Endothelial cell of umbilical vein (primary cell): ENCODE results near the gene SFMBT2. TPM values are rescaled to one million over a fixed set of nuclear protein-coding genes. Genes with fewer than 3 reads are reported as not detected.

Source experiments
- BruUV-seq: library from RNA; stranded (reverse); fragments of 400-500 nt; replicated peaks from 2 replicates; lab custom pipeline; 2021; lab: Mats Ljungman, UMichigan
- CTCF ChIA-PET: fragments of 300-600, 350-600 bp; sonication (Branson Sonifier 250); formaldehyde crosslinking; loops from one replicate; lab custom pipeline; 2021; ENCODE audit warnings: antibody characterized with exemption, inconsistent platforms; lab: Charles Lee
- POLR2A ChIA-PET: fragments of 300-600, 350-600 bp; sonication (Branson Sonifier 250); formaldehyde crosslinking; loops from one replicate; lab custom pipeline; 2021; ENCODE audit warnings: antibody characterized with exemption, inconsistent platforms; lab: Charles Lee
- DNase-seq: peaks from one replicate; pipeline ENCODE4 v3.0.0-alpha.2; 2011; ENCODE audit warnings: low read depth, low spot score
- FAIRE-seq: peaks from 2 replicates; lab custom pipeline; 2011; peaks lifted over from hg19 to GRCh38; lab: Jason Lieb, UNC
- H2AFZ ChIP-seq: 2 replicates; pipeline ENCODE4 v1.6.0; 2012; ENCODE audit warnings: low read depth, low read length, control low read depth, inconsistent platforms
- H3K27ac ChIP-seq: 2 replicates; pipeline ENCODE4 v1.5.1; 2011; ENCODE audit warnings: low read depth, mild to moderate bottlenecking, control low read depth, low read length, moderate library complexity; ENCODE audit not compliant: insufficient read depth
- H3K27me3 ChIP-seq, 2 experiments: 2 replicates each; pipeline versions ENCODE4 v1.6.0 to v1.6.1; 2011; ENCODE audit warnings: low read length in 2 of 2, mixed read lengths in 1 of 2; ENCODE audit not compliant: control insufficient read depth in 2 of 2, insufficient read depth in 2 of 2
- H3K36me3 ChIP-seq, 2 experiments: 2 replicates in 1 of 2; 3 replicates in 1 of 2; pipeline ENCODE4 v1.5.1; 2011; ENCODE audit warnings: low read length in 2 of 2, mild to moderate bottlenecking in 1 of 2, moderate library complexity in 1 of 2; ENCODE audit not compliant: control insufficient read depth in 2 of 2, insufficient read depth in 2 of 2; ENCODE audit errors: extremely low read depth in 1 of 2
- H3K4me1 ChIP-seq: 3 replicates; pipeline ENCODE4 v1.5.1; 2011; ENCODE audit warnings: mild to moderate bottlenecking, low read length; ENCODE audit not compliant: control insufficient read depth, insufficient read depth; ENCODE audit errors: extremely low read depth
- H3K4me2 ChIP-seq: 2 replicates; pipeline ENCODE4 v1.6.1; 2011; ENCODE audit warnings: low read length, control low read depth, mixed read lengths; ENCODE audit not compliant: insufficient read depth
- H3K4me3 ChIP-seq, 3 experiments: fragments of 200-600 bp in 1 of 3; sonication (generic), shearing (Covaris generic) in 1 of 3; replicated peaks in 1 of 3; 2 replicates each; pipeline ENCODE4 v1.5.1; 2011 to 2016; ENCODE audit warnings: control low read depth in 3 of 3, low read length in 3 of 3, mild to moderate bottlenecking in 2 of 3, inconsistent platforms in 1 of 3, low read depth in 1 of 3, moderate library complexity in 1 of 3; ENCODE audit not compliant: insufficient read depth in 1 of 3
- H3K79me2 ChIP-seq: 2 replicates; pipeline ENCODE4 v1.6.0; 2012; ENCODE audit warnings: low read length, inconsistent platforms; ENCODE audit not compliant: control insufficient read depth, insufficient read depth
- H3K9ac ChIP-seq: replicated peaks from 2 replicates; pipeline ENCODE3; 2011; ENCODE audit warnings: low read length, control low read depth; ENCODE audit not compliant: insufficient read depth; ENCODE audit errors: extremely low read depth
- H3K9me1 ChIP-seq: replicated peaks from 3 replicates; pipeline ENCODE4 v1.6.0; 2011; ENCODE audit warnings: mild to moderate bottlenecking, low read length; ENCODE audit not compliant: control insufficient read depth, insufficient read depth; ENCODE audit errors: extremely low read depth
- H3K9me3 ChIP-seq: replicated peaks from 2 replicates; pipeline ENCODE4 v1.5.1; 2012; ENCODE audit warnings: low read length, inconsistent platforms; ENCODE audit not compliant: control insufficient read depth, insufficient read depth
- H4K20me1 ChIP-seq: replicated peaks from 2 replicates; pipeline ENCODE3; 2011; ENCODE audit warnings: mild to moderate bottlenecking, low read length; ENCODE audit not compliant: control insufficient read depth, insufficient read depth; ENCODE audit errors: extremely low read depth
- CTCF ChIP-seq, 2 donors: IDR thresholded peaks; 1 replicate in 1 of 2; 2 replicates in 1 of 2; pipeline ENCODE4 v1.5.1; 2011; ENCODE audit warnings: low read length in 2 of 2, mild to moderate bottlenecking in 2 of 2, moderate library complexity in 2 of 2, control low read depth in 1 of 2, inconsistent platforms in 1 of 2, low read depth in 1 of 2; ENCODE audit not compliant: insufficient read depth in 1 of 2; ENCODE audit errors: extremely low read depth in 1 of 2
- EZH2 ChIP-seq: IDR thresholded peaks from 2 replicates; pipeline ENCODE4 v1.6.1; 2012; ENCODE audit warnings: borderline replicate concordance, low read depth, mild to moderate bottlenecking, moderate library complexity, low read length, inconsistent platforms; ENCODE audit not compliant: severe bottlenecking
- FOS ChIP-seq: IDR thresholded peaks from 2 replicates; pipeline ENCODE4 v1.6.1; 2011; ENCODE audit warnings: mild to moderate bottlenecking, low read length, moderate library complexity, borderline replicate concordance; ENCODE audit not compliant: insufficient read depth
- GATA2 ChIP-seq: IDR thresholded peaks from 2 replicates; pipeline ENCODE4 v1.7.0; 2011; ENCODE audit warnings: low read depth, mild to moderate bottlenecking, moderate library complexity, mixed read lengths, low read length; ENCODE audit not compliant: insufficient read length, insufficient read depth
- JUN ChIP-seq: IDR thresholded peaks from 2 replicates; pipeline ENCODE4 v1.6.1; 2011; ENCODE audit warnings: borderline replicate concordance, low read depth; ENCODE audit not compliant: insufficient read length, insufficient read depth
- MAX ChIP-seq: IDR thresholded peaks from 2 replicates; pipeline ENCODE4 v1.6.1; 2011; ENCODE audit not compliant: insufficient read depth, insufficient read length
- MYC ChIP-seq: IDR thresholded peaks from one replicate; pipeline ENCODE4 v1.6.1; 2011; ENCODE audit warnings: mild to moderate bottlenecking, low read depth, low read length
- POLR2A ChIP-seq: IDR thresholded peaks from 2 replicates; pipeline ENCODE4 v1.6.1; 2012; ENCODE audit warnings: low read depth, mild to moderate bottlenecking, control low read depth, low read length
- POLR2AphosphoS5 ChIP-seq: IDR thresholded peaks from 2 replicates; pipeline ENCODE4 v1.6.1; 2012; ENCODE audit warnings: low read depth, mild to moderate bottlenecking, control low read depth, low read length, moderate library complexity; ENCODE audit not compliant: insufficient read depth
- dilution Hi-C: fragments of 300-500 bp; cut with MboI; formaldehyde crosslinking; loops from one replicate; pipeline ENCODE4 v1.15.0; 2019; ENCODE audit warnings: low sequenced_read_pairs; ENCODE audit not compliant: extremely low pct_ligation_motif_present
- intact Hi-C: fragments of 100-400 bp; cut with micrococcal nuclease; formaldehyde crosslinking; loops from one replicate; pipeline ENCODE4 v1.10.0; 2022
- polyA plus RNA-seq, 4 experiments: library from polyadenylated mRNA; depleted of rRNA in 3 of 4; stranded (reverse) in 3 of 4; unstranded in 1 of 4; fragments of >200 nt; gene quantifications; 2 replicates each; pipeline versions ENCODE4 v1.2.1 to v1.2.3, GENCODE V29; 2011 to 2012; ENCODE audit warnings: missing spikeins in 1 of 4
- total RNA-seq: library from RNA; stranded (reverse); gene quantifications from 2 replicates; pipeline ENCODE4 v1.2.3, GENCODE V29; 2021

The SFMBT2 gene
- total and polyA plus RNA-seq, 2 donors (not counting 3 experiments of a cell fraction or from before 2014, with no cell fraction given) = 0.14 to 0.64 TPM

GRCh38 chr10:7424315-7424714 is 13.5 kb upstream of the SFMBT2 start:
- intact Hi-C loops = no loop called here
- H3K4me1 ChIP-seq = no peaks in the 10 kb centered on the region
- CTCF ChIA-PET = interaction anchor here (1.4 to 1.6 kb wide), 2 partner anchors 16 to 754 kb away, joined by 3 to 4 read pairs; no protein-coding TSS in a partner anchor
- no peaks in the 10 kb centered on the region for H3K36me3 ChIP-seq
- TF ChIP-seq MAX = no peak
- no peak for TF ChIP-seq FOS
- TF ChIP-seq JUN = no peak
- TF ChIP-seq GATA2 = no peak
- TF ChIP-seq MYC = no peak
- no peak for TF ChIP-seq POLR2AphosphoS5
- no peak for TF ChIP-seq POLR2A
- TF ChIP-seq CTCF (IDR thresholded peaks at IDR 0.05; ENCODE audit: extremely low read depth in 1 of 2, insufficient read depth in 1 of 2, low read depth in 1 of 2, low read length in 2 of 2) = no peak
- no peak for TF ChIP-seq EZH2
- no peak overlapping the region for H3K4me3 ChIP-seq
- no peaks in the 10 kb centered on the region for H3K9me1 ChIP-seq
- H2AFZ ChIP-seq = no peak overlapping the region
- peaks cover 0 to 1% of the 10 kb centered on the region in 2 experiments for H3K27me3 ChIP-seq
- no peak overlapping the region for H3K27ac ChIP-seq
- no peak overlapping the region for H3K4me2 ChIP-seq
- no peak overlapping the region for H3K9ac ChIP-seq
- dilution Hi-C loops = no loop called here
- BruUV-seq = no TSS peak
- H3K9me3 ChIP-seq = no peaks in the 10 kb centered on the region
- FAIRE-seq = no peak
- POLR2A ChIA-PET = no interaction called here
- DNase-seq = no peak
- H4K20me1 ChIP-seq = no peaks in the 10 kb centered on the region
- no peaks in the 10 kb centered on the region for H3K79me2 ChIP-seq
